Fibroblast of mammary gland (primary cell): Measurements from ENCODE around the gene KCNS1.

Experiments
- DNase-seq: peaks from one replicate; pipeline ENCODE4 v3.0.0-alpha.2; 2010; ENCODE audit warnings: low read depth
- H3K4me3 ChIP-seq: 2 replicates; pipeline ENCODE4 v1.5.1; 2011; ENCODE audit warnings: low read depth, mild to moderate bottlenecking, low read length, moderate library complexity; ENCODE audit not compliant: control insufficient read depth
- TF ChIP-seq, protein P1 (sequence below): conservative IDR thresholded peaks from 2 replicates; pipeline ENCODE4 v1.5.1; 2011; ENCODE audit warnings: low read depth, low read length, inconsistent platforms; ENCODE audit not compliant: control insufficient read depth, insufficient read depth

Gene KCNS1

DNA sequence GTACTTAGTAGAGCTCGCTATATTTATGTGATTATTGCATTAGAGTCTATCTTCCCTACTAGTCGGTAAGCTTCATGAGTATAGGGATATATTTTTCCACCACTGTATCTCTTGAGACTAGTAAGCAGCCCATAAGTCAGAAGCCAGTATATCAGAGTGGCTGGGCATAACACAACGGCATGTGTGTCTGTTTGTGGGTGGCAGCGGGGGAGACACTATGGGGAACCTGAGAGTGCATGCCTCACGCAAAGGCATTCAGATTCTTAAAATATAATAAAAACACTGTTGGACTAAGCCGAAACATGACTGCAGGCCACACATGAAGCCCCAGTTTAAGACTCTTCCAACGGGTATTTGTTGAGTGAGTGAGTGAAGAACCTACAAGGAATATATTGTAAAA, 8.0 kb downstream of the KCNS1 start:
- no peak overlapping the region for H3K4me3 ChIP-seq
- no peak for DNase-seq
- TF ChIP-seq, protein P1, sequence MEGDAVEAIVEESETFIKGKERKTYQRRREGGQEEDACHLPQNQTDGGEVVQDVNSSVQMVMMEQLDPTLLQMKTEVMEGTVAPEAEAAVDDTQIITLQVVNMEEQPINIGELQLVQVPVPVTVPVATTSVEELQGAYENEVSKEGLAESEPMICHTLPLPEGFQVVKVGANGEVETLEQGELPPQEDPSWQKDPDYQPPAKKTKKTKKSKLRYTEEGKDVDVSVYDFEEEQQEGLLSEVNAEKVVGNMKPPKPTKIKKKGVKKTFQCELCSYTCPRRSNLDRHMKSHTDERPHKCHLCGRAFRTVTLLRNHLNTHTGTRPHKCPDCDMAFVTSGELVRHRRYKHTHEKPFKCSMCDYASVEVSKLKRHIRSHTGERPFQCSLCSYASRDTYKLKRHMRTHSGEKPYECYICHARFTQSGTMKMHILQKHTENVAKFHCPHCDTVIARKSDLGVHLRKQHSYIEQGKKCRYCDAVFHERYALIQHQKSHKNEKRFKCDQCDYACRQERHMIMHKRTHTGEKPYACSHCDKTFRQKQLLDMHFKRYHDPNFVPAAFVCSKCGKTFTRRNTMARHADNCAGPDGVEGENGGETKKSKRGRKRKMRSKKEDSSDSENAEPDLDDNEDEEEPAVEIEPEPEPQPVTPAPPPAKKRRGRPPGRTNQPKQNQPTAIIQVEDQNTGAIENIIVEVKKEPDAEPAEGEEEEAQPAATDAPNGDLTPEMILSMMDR: no peak

DNA sequence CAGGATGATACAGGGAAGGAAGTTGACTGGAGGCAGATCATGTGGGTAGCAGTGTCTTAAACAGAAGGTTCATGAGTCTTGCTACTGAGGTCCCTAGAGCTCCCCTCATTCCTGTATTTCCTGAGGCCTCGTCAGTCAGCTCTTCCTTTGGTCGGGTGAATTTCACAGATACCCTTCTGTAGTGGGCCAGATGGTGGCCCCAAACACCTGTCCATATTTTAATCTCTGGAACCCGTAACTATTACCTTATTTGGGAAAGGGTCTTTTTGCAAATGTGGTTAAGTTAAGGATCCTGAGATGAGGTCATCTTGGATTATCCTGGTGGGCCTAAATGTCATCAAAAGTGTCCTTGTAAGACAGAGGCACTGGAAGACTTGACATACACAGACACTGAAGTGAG, 9.6 kb downstream of the KCNS1 start:
- no peak for DNase-seq
- H3K4me3 ChIP-seq: no peak overlapping the region
- TF ChIP-seq, protein P1: no peak

DNA sequence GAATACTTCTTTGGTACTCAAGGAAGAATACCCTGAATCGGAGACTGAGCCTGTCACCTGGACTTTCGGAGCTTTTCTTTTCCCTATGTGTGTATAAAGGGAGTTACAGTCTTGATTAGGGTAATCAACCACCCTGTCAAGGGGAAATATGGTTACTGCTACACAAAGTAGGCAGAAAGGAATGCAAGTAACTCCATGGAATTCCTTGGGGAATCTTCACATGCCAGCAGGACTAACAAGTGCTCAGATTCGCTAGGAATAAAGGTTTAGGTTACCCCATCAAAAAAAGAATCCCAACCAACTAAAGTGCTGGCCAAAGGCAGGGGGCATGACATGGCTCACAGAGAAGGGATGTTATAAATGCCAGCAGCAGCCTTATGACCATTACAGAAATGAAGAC, 10.4 kb downstream of the KCNS1 start:
- DNase-seq: no peak
- no peak overlapping the region for H3K4me3 ChIP-seq
- TF ChIP-seq, protein P1: no peak

DNA sequence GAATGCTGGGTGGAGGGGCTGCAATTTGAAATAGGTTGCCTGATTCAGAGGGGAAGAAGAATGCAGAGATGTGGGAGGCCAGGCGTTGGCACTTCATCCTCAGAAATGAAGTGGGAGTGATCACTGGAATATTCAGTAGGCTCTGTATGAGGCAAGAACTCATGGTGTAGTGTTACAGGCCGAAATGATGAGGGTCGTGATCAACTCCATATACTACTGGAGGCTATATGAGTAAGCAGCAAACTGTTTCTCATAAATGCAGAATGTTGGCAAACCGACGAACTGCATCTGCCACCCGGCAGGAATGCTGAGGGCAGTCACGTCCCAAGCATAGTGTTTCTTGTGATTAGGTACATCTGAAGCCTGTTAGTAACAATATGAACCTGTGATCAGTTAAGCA, 12.7 kb downstream of the KCNS1 start:
- peak; percentile 66 for DNase-seq
- no peak overlapping the region for H3K4me3 ChIP-seq
- TF ChIP-seq, protein P1: no peak

DNA sequence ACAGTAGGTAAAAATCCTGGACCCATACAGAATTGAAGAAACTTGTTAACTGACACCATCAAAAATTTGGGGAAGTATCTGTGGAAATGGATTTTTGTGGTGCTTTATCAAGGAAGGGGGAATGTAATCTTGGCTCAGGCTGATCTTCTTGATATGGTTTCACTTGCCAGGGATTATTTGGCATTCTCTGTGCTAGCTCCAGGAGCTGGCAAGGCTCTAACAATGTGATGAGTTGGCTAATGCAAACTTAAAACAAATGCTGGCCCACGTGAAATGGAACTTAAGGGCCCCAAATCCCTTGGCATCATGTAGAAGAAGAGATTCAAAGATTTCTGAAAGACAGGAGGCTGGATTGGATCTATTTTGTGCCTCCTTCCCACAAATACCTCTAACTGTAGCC, 13.1 kb downstream of the KCNS1 start:
- DNase-seq: no peak
- TF ChIP-seq, protein P1: no peak
- no peak overlapping the region for H3K4me3 ChIP-seq

DNA sequence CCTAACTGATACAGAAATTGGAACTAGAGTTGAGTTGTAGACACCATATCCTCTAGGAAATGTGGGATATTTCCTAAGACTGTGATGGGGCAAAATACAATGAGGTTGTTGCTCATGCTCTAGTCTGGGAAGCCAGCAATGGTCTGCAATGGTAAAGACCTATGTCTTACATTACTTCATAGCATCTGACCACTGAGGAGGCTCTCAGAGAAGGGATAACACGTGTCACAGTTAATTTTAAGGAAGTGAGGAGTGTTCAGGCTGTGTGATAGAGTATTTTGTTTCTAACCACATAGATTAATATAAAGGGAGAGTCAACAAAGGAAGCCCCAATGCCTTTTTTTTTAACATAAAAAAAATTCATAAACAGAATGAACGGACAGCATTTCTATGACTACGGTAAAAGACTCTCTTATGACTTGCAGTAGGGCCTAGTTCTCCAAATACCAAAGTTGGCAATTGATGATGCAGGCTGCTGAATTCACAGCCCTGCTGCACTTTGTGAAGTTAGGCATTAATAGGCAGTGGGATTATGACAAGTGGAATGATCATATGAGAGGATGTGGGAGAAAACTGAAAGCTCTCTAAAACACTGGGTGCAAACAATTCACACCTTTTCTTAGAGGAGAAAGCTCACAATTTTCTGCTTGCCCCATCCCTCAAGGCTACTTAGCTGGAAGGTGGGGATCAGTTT, 13.7 kb downstream of the KCNS1 start:
- no peak overlapping the region for H3K4me3 ChIP-seq
- DNase-seq: no peak

More for the DNA sequence above, 13.7 kb downstream of the KCNS1 start:
- TF ChIP-seq, protein P1: no peak
